AG10803 (cell line): ENCODE results near the gene GPR108.
"Not testable (repeated sequence)": the region's sequence is repeated elsewhere in the genome, so short reads cannot be mapped to it uniquely, and the experiment has no call there.

Experiments
- DNase-seq: peaks from one replicate; pipeline ENCODE4 v3.0.0; 2010; ENCODE audit warnings: low read depth
- H3K4me3 ChIP-seq: 2 replicates; pipeline ENCODE4 v1.5.1; 2011; ENCODE audit warnings: mild to moderate bottlenecking, low read length, control low read depth
- TF ChIP-seq, protein P1 (sequence below): conservative IDR thresholded peaks from 2 replicates; pipeline ENCODE4 v1.5.1; 2011; ENCODE audit warnings: mild to moderate bottlenecking, low read length, control low read depth, inconsistent platforms

Gene GPR108

DNA sequence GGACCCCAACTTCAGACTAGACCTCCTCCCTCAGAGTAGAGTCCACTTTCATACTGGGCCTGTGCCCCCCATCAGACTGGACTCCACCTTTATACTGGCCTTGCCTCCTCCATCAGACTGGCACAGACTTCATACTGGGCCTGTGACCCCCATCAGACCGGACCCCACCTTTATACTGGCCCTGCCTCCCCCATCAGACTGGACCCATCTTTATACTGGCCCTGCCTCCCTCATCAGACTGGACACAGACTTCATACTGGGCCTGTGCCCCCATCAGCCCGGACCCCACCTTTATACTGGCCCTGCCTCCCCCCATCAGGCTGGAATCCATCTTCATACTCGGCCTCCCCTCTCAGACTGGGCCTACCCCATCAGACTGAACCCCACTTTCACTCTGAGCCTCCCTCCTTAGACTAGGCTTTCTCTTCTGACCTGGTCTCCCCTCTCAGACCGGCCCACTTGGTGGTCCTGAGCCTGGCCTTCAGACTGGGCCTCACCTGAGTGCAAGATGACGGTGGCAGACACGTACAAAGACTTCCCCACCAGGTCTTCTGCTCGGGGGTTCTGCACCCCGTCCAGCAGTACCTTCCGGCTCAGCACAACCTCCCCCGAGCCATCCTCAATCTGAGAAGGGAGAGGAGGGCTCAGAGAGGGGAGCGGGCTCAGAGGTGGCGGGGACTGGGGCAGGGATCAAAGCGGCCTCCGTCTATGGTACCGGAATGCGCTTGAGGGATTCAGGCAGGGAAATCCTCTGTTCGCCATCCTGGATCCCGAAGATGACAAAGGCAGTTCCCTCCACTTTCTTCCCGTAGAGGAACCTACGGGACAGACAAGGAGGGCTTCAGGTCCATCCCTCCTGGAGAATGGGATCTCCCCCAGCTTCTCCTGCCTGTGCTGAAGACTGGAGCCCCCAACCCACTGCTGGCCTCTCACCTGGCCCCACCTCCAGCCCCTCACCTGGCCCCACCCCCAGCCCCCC is 24.4 kb downstream of the GPR108 start:
- no peak overlapping the region for H3K4me3 ChIP-seq
- TF ChIP-seq, protein P1, sequence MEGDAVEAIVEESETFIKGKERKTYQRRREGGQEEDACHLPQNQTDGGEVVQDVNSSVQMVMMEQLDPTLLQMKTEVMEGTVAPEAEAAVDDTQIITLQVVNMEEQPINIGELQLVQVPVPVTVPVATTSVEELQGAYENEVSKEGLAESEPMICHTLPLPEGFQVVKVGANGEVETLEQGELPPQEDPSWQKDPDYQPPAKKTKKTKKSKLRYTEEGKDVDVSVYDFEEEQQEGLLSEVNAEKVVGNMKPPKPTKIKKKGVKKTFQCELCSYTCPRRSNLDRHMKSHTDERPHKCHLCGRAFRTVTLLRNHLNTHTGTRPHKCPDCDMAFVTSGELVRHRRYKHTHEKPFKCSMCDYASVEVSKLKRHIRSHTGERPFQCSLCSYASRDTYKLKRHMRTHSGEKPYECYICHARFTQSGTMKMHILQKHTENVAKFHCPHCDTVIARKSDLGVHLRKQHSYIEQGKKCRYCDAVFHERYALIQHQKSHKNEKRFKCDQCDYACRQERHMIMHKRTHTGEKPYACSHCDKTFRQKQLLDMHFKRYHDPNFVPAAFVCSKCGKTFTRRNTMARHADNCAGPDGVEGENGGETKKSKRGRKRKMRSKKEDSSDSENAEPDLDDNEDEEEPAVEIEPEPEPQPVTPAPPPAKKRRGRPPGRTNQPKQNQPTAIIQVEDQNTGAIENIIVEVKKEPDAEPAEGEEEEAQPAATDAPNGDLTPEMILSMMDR = no peak
- no peak for DNase-seq

DNA sequence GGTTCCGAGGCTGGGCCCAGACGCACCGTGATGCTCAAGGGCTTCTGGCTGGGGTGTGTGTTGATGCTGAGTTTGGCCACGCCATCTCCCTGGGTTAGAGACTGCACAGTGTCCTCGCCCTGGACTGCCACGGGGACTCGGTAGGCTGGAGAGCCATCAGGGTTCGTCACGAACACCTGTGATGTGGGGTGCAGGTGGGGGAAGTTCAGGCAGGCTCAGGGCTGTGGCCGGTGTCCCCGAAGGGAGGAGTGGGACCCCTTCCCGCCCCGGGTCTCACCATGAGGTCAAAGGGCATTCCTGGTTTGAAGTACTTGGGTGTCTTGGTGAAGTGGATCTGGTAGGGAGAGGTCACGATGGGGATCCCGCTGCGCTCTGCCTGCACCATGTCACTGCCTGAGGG is 25.1 kb downstream of the GPR108 start:
- TF ChIP-seq, protein P1 = no peak
- H3K4me3 ChIP-seq = no peak overlapping the region
- no peak for DNase-seq

DNA sequence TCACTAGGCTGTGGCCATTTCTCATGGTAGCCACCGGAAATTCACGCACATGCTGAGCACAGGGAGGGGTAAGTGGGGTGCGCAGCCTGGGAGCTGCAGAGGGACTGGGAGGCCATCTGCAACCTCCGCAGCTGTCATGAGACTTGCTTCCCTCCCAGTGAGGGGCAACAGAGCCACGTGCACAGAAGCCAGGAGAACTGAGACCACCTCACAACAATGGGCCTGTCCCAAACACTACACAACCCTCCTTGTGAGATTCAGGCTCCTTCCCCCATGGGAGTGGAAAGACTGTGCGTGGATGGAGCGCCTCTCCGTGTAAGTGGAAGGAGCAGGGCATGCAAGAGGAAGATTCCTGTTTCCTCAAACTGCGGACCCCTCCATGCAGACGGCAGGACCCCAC is 25.8 kb downstream of the GPR108 start:
- H3K4me3 ChIP-seq = no peak overlapping the region
- no peak for DNase-seq
- TF ChIP-seq, protein P1 = no peak

DNA sequence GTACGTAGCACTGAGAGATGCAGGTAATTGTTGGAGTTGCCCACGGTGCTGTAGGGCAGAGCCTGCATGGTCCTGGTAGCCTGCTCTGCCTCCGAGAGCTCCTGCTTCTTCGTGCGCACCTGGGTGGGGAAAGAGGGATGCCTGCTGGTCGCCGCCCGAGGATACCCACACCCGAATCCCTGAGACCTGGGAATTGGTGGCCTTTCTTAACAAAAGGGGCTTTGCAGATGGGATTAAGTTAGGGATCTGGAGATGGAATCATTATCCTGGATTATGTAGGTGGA is 26.4 kb downstream of the GPR108 start:
- TF ChIP-seq, protein P1 = no peak
- H3K4me3 ChIP-seq = no peak overlapping the region
- no peak for DNase-seq

DNA sequence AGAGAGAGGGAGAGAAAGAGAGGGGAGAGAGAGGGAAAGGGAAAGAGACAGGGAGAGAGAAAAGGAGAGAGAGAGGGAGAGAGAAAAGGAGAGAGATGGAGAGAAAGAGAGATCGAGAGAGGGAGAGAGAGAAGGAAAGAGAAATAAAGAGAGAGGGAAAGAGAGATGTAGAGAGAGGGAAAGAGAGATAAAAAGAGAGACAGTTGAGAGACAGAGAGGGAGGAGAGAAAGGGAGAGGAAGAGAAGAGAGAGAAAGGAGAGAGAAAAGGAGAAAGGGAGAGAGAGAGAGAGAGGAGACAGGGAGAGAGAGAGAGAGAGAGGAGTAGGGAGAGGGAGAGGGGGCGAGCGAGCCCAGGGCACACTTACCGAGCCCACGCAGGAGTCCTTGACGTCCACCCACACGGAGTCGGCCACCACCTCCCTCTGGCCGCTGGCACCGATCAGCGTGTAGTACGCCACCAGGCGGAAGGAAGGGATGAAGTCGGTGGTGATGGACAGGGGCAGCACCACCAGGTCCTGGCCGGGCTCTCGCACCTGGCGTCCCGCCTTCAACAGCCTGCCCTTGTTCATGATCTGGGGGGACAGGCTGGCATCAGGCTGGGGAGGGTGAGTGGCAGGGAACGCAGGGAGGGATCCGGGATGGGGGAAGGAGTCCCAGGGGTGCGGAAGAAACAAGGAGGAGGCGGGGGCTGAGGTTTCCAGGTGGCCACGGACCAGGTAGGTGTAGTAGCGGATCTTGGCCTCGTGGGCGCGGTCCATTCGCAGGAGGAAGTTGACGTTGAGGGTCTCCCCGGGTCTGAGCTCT is 26.9 kb downstream of the GPR108 start:
- DNase-seq = no peak
- TF ChIP-seq, protein P1 = no peak
- H3K4me3 ChIP-seq = no peak overlapping the region

DNA sequence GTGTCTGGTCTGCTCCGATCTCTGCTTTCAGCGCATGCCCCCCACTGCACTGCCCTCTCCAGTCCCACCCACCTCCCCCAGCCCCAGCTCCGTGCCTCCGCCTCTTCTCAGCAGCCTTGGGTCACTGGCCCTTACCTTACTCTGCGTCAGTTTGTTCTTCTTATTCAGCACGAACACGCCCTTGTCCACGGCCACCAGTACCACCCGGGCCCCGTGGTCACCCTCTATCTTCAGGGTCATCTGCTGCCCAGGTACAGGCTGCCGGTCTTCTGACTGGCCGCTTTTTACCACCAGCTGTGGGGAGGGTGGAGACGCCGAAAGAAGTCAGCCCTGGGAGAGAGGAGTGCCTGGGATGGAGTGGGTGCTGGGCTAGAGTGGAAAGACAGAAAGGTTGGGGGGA is 27.8 kb downstream of the GPR108 start:
- TF ChIP-seq, protein P1 = no peak
- H3K4me3 ChIP-seq = no peak overlapping the region
- DNase-seq = no peak

DNA sequence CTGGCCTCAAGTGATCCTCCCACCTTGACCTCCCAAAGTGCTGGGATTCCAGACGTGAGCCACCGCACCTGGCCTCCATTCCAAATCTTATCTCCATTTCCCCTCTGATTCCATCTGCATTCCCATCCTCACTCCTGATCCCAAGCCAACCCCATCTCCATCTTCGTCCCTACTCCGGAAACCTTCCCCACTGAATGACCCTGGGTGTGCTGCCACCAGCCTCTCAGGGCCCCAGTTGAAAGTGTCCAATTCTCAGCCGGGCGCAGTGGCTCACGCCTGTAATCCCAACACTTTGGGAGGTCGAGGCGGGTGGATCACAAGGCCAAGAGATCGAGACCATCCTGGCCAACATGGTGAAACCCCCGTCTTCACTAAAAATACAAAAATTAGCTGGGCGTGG is 28.5 kb downstream of the GPR108 start:
- DNase-seq = not testable (repeated sequence)

More for the DNA sequence above, 28.5 kb downstream of the GPR108 start:
- not testable (repeated sequence) for H3K4me3 ChIP-seq
